AG04450 (cell line): ENCODE results near the gene CYP2J2. TPM values are rescaled to one million over a fixed set of nuclear protein-coding genes. Genes with fewer than 3 reads are reported as not detected.
A peak's percentile ranks its signal among the peaks of the same experiment; 100 is the strongest.

ENCODE experiments used
- CTCF ChIA-PET: fragments of 300-600, 350-600 bp; formaldehyde crosslinking; extraction: SDS; loops from one replicate; lab custom pipeline; 2022; ENCODE audit warnings: antibody characterized with exemption, inconsistent platforms; lab: Charles Lee
- POLR2A ChIA-PET: fragments of 350-600 bp; formaldehyde crosslinking; extraction: SDS; loops from one replicate; lab custom pipeline; 2021; ENCODE audit warnings: antibody characterized with exemption, inconsistent platforms; lab: Yijun Ruan, JAX
- DNase-seq: peaks from one replicate; pipeline ENCODE4 v3.0.0-alpha.2; 2011; ENCODE audit warnings: low read depth, low spot score
- H3K27ac ChIP-seq: one replicate; pipeline ENCODE4 v1.5.1; 2012; ENCODE audit warnings: low read depth, low read length, control low read depth
- H3K27me3 ChIP-seq: one replicate; pipeline ENCODE4 v1.6.0; 2012; ENCODE audit warnings: low read length; ENCODE audit not compliant: control insufficient read depth, insufficient read depth
- H3K4me3 ChIP-seq: 2 replicates; pipeline ENCODE4 v1.5.1; 2011; ENCODE audit warnings: mild to moderate bottlenecking, low read depth, low read length, control low read depth
- H3K9me3 ChIP-seq: 2 replicates; pipeline ENCODE4 v1.5.1; 2012; ENCODE audit warnings: low read length; ENCODE audit not compliant: control insufficient read depth, insufficient read depth
- polyA plus RNA-seq: library from polyadenylated mRNA; depleted of rRNA; stranded (reverse); fragments of >200 nt; gene quantifications from 2 replicates; pipeline ENCODE4 v1.2.3, GENCODE V29; 2011
- TF ChIP-seq, protein P1 (sequence below): IDR thresholded peaks from 2 replicates; pipeline ENCODE4 v1.5.1; 2011; ENCODE audit warnings: low read depth, low read length, control low read depth, inconsistent platforms

Gene CYP2J2
- polyA plus RNA-seq, 1 experiment = 0.10 TPM

- ChIA-PET POLR2A (no interaction called here), CTCF (no interaction called here)
- H3K4me3 ChIP-seq = no peak overlapping the region
- H3K27me3 ChIP-seq = no peaks in the 10 kb centered on the region
- TF ChIP-seq, protein P1, sequence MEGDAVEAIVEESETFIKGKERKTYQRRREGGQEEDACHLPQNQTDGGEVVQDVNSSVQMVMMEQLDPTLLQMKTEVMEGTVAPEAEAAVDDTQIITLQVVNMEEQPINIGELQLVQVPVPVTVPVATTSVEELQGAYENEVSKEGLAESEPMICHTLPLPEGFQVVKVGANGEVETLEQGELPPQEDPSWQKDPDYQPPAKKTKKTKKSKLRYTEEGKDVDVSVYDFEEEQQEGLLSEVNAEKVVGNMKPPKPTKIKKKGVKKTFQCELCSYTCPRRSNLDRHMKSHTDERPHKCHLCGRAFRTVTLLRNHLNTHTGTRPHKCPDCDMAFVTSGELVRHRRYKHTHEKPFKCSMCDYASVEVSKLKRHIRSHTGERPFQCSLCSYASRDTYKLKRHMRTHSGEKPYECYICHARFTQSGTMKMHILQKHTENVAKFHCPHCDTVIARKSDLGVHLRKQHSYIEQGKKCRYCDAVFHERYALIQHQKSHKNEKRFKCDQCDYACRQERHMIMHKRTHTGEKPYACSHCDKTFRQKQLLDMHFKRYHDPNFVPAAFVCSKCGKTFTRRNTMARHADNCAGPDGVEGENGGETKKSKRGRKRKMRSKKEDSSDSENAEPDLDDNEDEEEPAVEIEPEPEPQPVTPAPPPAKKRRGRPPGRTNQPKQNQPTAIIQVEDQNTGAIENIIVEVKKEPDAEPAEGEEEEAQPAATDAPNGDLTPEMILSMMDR = no peak
- DNase-seq = no peak
- no peaks in the 10 kb centered on the region for H3K9me3 ChIP-seq
- no peak overlapping the region for H3K27ac ChIP-seq
These were observed 17.9 kb downstream of the CYP2J2 start for GRCh38 chr1:59908682-59909081.

DNA sequence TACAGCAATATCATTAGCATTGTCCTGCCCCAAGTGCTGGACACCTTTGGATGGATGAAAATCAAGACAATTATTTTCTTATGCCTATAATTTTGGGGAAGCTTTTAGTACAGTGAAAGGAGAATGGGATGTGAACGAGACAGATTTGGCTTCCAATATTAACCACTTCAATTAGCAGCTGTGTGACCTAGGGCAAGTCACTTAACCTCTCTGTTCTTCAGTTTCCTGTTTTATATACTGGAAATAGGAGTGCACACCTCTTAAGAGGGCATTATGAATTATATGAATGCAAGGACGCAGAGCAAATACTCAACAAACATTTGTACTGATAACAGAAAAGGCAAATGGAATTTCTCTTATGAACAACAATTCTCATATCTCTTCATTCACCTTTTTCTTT lies 18.5 kb downstream of the CYP2J2 start:
- DNase-seq = no peak
- ChIA-PET CTCF (no interaction called here), POLR2A (no interaction called here)
- H3K27me3 ChIP-seq = no peaks in the 10 kb centered on the region
- TF ChIP-seq, protein P1 = no peak
- H3K9me3 ChIP-seq = no peaks in the 10 kb centered on the region
- no peak overlapping the region for H3K27ac ChIP-seq
- H3K4me3 ChIP-seq = no peak overlapping the region

DNA sequence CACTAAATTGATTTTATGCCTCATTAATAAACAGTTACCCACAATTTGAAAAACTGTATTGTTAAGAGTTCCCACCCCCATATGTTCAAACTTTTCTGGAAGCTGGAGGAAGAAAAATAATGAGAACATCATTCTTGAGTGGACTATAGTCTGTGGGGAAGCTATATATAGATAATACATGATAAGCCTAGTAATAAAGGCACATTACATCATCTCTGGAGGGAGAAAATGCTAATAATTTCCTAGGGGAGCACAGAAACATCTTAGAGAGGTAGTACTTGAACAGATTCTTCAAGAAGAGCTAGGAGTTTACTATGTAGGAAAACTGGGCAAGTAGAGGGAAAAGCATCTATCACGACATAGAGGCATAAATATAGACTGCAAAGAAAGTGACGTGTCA lies 19.6 kb downstream of the CYP2J2 start:
- Histone ChIP-seq H3K4me3 (no peak overlapping the region), H3K27ac (no peak overlapping the region), H3K27me3 (no peaks in the 10 kb centered on the region), H3K9me3 (no peaks in the 10 kb centered on the region)
- TF ChIP-seq, protein P1 = no peak
- CTCF ChIA-PET = no interaction called here
- POLR2A ChIA-PET = no interaction called here
- DNase-seq = no peak

GRCh38 chr1:59903141-59903754 lies 23.3 kb downstream of the CYP2J2 start:
- no peak overlapping the region for H3K4me3 ChIP-seq
- H3K9me3 ChIP-seq = no peaks in the 10 kb centered on the region
- POLR2A ChIA-PET = no interaction called here
- no peak for DNase-seq
- TF ChIP-seq, protein P1 = peak; percentile 49
- no peak overlapping the region for H3K27ac ChIP-seq
- CTCF ChIA-PET = interaction anchor here (0.9 to 2.8 kb wide), 4 partner anchors 9 to 44 kb away, joined by 3 to 15 read pairs (median 6); no protein-coding TSS in a partner anchor
- H3K27me3 ChIP-seq = no peaks in the 10 kb centered on the region

GRCh38 chr1:59901770-59902388 lies 24.7 kb downstream of the CYP2J2 start:
- Histone ChIP-seq H3K27ac (no peak overlapping the region), H3K9me3 (no peaks in the 10 kb centered on the region), H3K27me3 (no peaks in the 10 kb centered on the region), H3K4me3 (no peak overlapping the region)
- POLR2A ChIA-PET = no interaction called here
- CTCF ChIA-PET = interaction anchor here (1.3 to 2.8 kb wide), 2 partner anchors 23 to 45 kb away, joined by 3 to 15 read pairs; no protein-coding TSS in a partner anchor
- TF ChIP-seq, protein P1 = no peak
- DNase-seq = no peak
